ENCODE measurements around the gene CERK. TPM values are rescaled to one million over a fixed set of nuclear protein-coding genes. Genes with fewer than 3 reads are reported as not detected.

Gene CERK
- total and polyA plus RNA-seq, 11 donors = 17.8 to 125 (median 72.3) TPM

DNA sequence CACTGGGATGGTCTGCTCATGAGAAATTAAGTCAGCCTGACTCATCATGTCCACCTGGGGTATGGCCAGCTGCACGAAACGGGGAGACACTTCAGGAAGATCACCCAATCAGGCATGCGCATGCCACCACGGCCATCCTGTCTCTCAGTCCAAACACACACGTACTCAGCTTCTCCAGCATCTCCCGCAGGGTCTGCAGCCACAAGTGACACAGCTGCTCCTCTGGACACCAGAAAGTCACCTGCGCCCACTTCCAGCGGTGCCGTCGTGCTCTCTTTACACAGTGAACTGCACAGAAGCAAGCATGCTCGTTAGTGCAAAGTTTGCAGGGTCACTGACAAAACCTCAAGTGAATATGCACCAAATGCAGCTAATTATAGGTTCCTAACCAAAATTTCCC, 18.1 kb downstream of the CERK start:
- no peak overlapping the region for H3K4me3 ChIP-seq
- no peak for TF ChIP-seq POLR2A (IDR thresholded peaks at IDR 0.05)
- TF ChIP-seq, protein P1, sequence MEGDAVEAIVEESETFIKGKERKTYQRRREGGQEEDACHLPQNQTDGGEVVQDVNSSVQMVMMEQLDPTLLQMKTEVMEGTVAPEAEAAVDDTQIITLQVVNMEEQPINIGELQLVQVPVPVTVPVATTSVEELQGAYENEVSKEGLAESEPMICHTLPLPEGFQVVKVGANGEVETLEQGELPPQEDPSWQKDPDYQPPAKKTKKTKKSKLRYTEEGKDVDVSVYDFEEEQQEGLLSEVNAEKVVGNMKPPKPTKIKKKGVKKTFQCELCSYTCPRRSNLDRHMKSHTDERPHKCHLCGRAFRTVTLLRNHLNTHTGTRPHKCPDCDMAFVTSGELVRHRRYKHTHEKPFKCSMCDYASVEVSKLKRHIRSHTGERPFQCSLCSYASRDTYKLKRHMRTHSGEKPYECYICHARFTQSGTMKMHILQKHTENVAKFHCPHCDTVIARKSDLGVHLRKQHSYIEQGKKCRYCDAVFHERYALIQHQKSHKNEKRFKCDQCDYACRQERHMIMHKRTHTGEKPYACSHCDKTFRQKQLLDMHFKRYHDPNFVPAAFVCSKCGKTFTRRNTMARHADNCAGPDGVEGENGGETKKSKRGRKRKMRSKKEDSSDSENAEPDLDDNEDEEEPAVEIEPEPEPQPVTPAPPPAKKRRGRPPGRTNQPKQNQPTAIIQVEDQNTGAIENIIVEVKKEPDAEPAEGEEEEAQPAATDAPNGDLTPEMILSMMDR (IDR thresholded peaks at IDR 0.05) = no peak
- ATAC-seq (no peak), DNase-seq (no peak)
- no peaks in the 10 kb centered on the region for H3K9me3 ChIP-seq
- H3K27ac ChIP-seq = no peak overlapping the region
- peaks cover 0 to 79% (median 57%) of the 10 kb centered on the region in 9 donors for H3K36me3 ChIP-seq
- peaks cover 0 to 13% (median 6%) of the 10 kb centered on the region in 12 donors for H3K4me1 ChIP-seq
- 92 to 95% (median 93%) methylated on average over 6 to 11 of the region's 11 CpGs for WGBS, 4 donors
- H3K27me3 ChIP-seq = no peaks in the 10 kb centered on the region
- intact Hi-C loops (cut with DNase I) = loop anchor here in 1 of 10 donors (2.0 kb wide), 1 partner anchor 25 kb away; no protein-coding TSS in a partner anchor

- peak in 1 of 4 donors; percentile 54 for ATAC-seq
- 27 to 36% (median 33%) methylated on average over 4 of the region's 4 CpGs for WGBS, 4 donors
- no peaks in the 10 kb centered on the region for H3K27me3 ChIP-seq
- intact Hi-C loops (cut with DNase I) = no loop called here
- no peak for DNase-seq
- peak overlapping the region in 8 of 12 donors; percentile 7 to 54 (median 20) for H3K27ac ChIP-seq
- no peaks in the 10 kb centered on the region for H3K9me3 ChIP-seq
- H3K4me1 ChIP-seq = peaks cover 0 to 14% (median 7%) of the 10 kb centered on the region in 12 donors
- no peak overlapping the region for H3K4me3 ChIP-seq
- H3K36me3 ChIP-seq = peaks cover 0 to 87% (median 74%) of the 10 kb centered on the region in 9 donors
- TF ChIP-seq, protein P1 (IDR thresholded peaks at IDR 0.05) = no peak
- TF ChIP-seq POLR2A (IDR thresholded peaks at IDR 0.05) = no peak
Measured at GRCh38 chr22:46714550-46714949, 23.5 kb downstream of the CERK start.

GRCh38 chr22:46712288-46712687, 25.8 kb downstream of the CERK start:
- intact Hi-C loops (cut with DNase I) = no loop called here
- H3K9me3 ChIP-seq = no peaks in the 10 kb centered on the region
- WGBS, 4 donors = 92 to 94% (median 92%) methylated on average over 8 of the region's 8 CpGs
- H3K27me3 ChIP-seq = no peaks in the 10 kb centered on the region
- no peak overlapping the region for H3K4me3 ChIP-seq
- peaks cover 4 to 87% (median 74%) of the 10 kb centered on the region in 9 donors for H3K36me3 ChIP-seq
- peaks cover 0 to 14% (median 7%) of the 10 kb centered on the region in 12 donors for H3K4me1 ChIP-seq
- TF ChIP-seq, protein P1 (IDR thresholded peaks at IDR 0.05) = no peak
- H3K27ac ChIP-seq = no peak overlapping the region
- DNase-seq = no peak
- ATAC-seq = no peak

DNA sequence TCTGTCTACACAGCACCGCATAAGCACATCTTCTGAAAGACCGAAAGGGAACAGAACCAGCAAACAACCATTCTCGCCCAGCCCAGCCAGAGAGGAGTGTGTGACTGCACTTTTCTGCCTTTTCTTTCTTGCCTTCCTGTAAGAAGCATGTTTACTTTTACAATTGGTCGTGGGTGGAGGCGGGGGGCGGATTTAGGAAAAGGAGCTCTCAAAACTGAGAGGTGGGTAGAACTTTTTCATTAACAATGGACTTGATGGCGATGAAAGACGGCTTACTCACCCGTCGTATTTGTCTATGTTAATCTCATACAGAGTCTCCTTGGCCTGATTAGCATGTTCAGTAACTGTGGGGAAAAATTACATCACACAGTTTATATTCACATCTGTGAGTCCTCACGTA, 27.2 kb downstream of the CERK start:
- intact Hi-C loops (cut with DNase I) = loop anchor here in 1 of 10 donors (2.0 kb wide), 1 partner anchor 16 kb away; no protein-coding TSS in a partner anchor
- DNase-seq = no peak
- Histone ChIP-seq H3K9me3 (no peaks in the 10 kb centered on the region), H3K4me1 (peaks cover 0 to 24% (median 7%) of the 10 kb centered on the region in 12 donors), H3K36me3 (peaks cover 4 to 87% (median 74%) of the 10 kb centered on the region in 9 donors), H3K27ac (no peak overlapping the region), H3K27me3 (no peaks in the 10 kb centered on the region), H3K4me3 (no peak overlapping the region)
- 87 to 91% (median 90%) methylated on average over 11 of the region's 11 CpGs for WGBS, 4 donors
- TF ChIP-seq POLR2A (IDR thresholded peaks at IDR 0.05) = no peak
- TF ChIP-seq, protein P1 (IDR thresholded peaks at IDR 0.05) = no peak
- ATAC-seq = no peak

All from heart left ventricle (tissue), 16 donors.